Ascending aorta (tissue), 2 donors: ENCODE results near the gene PTPRN2. TPM values are rescaled to one million over a fixed set of nuclear protein-coding genes. Genes with fewer than 3 reads are reported as not detected.
"Not testable (repeated sequence)": the region's sequence is repeated elsewhere in the genome, so short reads cannot be mapped to it uniquely, and the experiment has no call there.

ENCODE experiments used
- DNase-seq, 2 donors: peaks; one replicate each; pipeline ENCODE4 v3.0.0-alpha.2; 2019; ENCODE audit warnings: low spot score in 2 of 2
- H3K27ac ChIP-seq, 2 donors: fragments of 200-600 bp; sonication (generic); one replicate each; pipeline ENCODE4 v1.5.1; 2016 to 2017; ENCODE audit warnings: mild to moderate bottlenecking in 1 of 2
- H3K27me3 ChIP-seq: fragments of 200-600 bp; sonication (generic); one replicate; pipeline ENCODE4 v1.5.1; 2017
- H3K36me3 ChIP-seq, 2 donors: fragments of 200-600 bp; sonication (generic); one replicate each; pipeline ENCODE4 v1.5.1; 2016
- H3K4me1 ChIP-seq, 2 donors: fragments of 200-600 bp; sonication (generic); one replicate each; pipeline ENCODE4 v1.5.1; 2016 to 2017; ENCODE audit warnings: mild to moderate bottlenecking in 1 of 2
- H3K4me3 ChIP-seq, 2 donors: fragments of 200-600 bp; sonication (generic); one replicate each; pipeline ENCODE4 v1.5.1; 2016 to 2017; ENCODE audit warnings: mild to moderate bottlenecking in 1 of 2
- H3K9me3 ChIP-seq, 2 donors: fragments of 200-600 bp; sonication (generic); one replicate each; pipeline ENCODE4 v1.5.1; 2016
- intact Hi-C: fragments of 100-400 bp; cut with DNase I; formaldehyde crosslinking; loops from one replicate; pipeline ENCODE4 v1.15.1; 2023
- total RNA-seq: library from RNA; depleted of rRNA; stranded (reverse); fragments of >200 nt; gene quantifications from one replicate; pipeline ENCODE4 v1.1.0, GENCODE V29; 2016
- TF ChIP-seq, protein P1 (sequence below), 3 experiments: fragments of 200-600 bp in 2 of 3; fragments of 450-650 bp in 1 of 3; sonication (generic) in 2 of 3; IDR thresholded peaks; one replicate each; pipeline ENCODE4 v1.5.1; 2016 to 2019; ENCODE audit warnings: antibody characterized with exemption in 3 of 3, mild to moderate bottlenecking in 1 of 3, moderate library complexity in 1 of 3

PTPRN2 gene
- total RNA-seq, 1 donor from 2014 or later = 7.3 TPM

DNA sequence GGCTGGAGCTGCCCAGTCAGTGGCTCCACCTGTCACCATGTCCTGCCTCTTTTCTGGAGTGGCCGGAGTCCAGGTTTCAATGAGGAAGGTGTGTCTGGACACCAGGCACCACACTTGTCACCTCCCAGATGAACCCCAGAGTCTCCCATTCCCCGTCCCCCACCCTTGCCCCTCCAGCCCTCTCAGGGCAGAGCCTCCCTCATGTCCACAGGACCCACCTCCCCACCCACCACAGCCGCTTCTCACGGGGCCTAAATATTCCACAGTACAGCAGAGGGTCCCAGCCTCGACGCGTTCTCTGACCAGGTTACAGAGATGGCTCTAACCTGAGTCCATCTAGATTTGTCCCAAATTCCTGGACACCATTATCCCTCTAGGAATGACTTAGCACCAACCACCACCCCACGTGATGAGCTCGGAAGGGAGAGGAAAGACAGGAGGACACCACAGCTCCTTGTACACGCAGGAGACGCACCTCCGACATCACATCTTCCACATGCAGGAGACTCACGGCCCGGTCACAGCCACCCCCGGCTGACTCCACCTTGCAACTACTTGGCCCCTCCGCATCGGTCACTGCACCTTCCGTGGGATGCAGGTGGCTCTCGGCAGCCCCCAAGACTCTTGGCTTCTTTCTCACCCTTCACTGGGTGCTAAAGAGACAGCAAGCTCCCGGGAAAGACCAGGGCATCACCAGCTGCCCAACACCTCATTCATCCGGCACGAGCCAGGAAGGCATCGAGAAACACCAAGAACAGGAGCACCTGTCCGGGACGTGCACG, 690.7 kb downstream of the PTPRN2 start:
- no peaks in the 10 kb centered on the region for H3K27me3 ChIP-seq
- DNase-seq = peak in 1 of 2 donors; percentile 59
- no peaks in the 10 kb centered on the region for H3K36me3 ChIP-seq
- H3K9me3 ChIP-seq = no peaks in the 10 kb centered on the region
- TF ChIP-seq, protein P1, sequence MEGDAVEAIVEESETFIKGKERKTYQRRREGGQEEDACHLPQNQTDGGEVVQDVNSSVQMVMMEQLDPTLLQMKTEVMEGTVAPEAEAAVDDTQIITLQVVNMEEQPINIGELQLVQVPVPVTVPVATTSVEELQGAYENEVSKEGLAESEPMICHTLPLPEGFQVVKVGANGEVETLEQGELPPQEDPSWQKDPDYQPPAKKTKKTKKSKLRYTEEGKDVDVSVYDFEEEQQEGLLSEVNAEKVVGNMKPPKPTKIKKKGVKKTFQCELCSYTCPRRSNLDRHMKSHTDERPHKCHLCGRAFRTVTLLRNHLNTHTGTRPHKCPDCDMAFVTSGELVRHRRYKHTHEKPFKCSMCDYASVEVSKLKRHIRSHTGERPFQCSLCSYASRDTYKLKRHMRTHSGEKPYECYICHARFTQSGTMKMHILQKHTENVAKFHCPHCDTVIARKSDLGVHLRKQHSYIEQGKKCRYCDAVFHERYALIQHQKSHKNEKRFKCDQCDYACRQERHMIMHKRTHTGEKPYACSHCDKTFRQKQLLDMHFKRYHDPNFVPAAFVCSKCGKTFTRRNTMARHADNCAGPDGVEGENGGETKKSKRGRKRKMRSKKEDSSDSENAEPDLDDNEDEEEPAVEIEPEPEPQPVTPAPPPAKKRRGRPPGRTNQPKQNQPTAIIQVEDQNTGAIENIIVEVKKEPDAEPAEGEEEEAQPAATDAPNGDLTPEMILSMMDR (IDR thresholded peaks at IDR 0.05) = no peak
- no peak overlapping the region for H3K27ac ChIP-seq
- no peak overlapping the region for H3K4me3 ChIP-seq
- intact Hi-C loops = no loop called here
- H3K4me1 ChIP-seq = no peaks in the 10 kb centered on the region

GRCh38 chr7:157896376-157896675, 691.3 kb downstream of the PTPRN2 start:
- H3K27ac ChIP-seq, DNase-seq, H3K4me1 ChIP-seq, H3K4me3 ChIP-seq, H3K27me3 ChIP-seq, intact Hi-C loops, H3K36me3 ChIP-seq, H3K9me3 ChIP-seq: not testable (repeated sequence)

DNA sequence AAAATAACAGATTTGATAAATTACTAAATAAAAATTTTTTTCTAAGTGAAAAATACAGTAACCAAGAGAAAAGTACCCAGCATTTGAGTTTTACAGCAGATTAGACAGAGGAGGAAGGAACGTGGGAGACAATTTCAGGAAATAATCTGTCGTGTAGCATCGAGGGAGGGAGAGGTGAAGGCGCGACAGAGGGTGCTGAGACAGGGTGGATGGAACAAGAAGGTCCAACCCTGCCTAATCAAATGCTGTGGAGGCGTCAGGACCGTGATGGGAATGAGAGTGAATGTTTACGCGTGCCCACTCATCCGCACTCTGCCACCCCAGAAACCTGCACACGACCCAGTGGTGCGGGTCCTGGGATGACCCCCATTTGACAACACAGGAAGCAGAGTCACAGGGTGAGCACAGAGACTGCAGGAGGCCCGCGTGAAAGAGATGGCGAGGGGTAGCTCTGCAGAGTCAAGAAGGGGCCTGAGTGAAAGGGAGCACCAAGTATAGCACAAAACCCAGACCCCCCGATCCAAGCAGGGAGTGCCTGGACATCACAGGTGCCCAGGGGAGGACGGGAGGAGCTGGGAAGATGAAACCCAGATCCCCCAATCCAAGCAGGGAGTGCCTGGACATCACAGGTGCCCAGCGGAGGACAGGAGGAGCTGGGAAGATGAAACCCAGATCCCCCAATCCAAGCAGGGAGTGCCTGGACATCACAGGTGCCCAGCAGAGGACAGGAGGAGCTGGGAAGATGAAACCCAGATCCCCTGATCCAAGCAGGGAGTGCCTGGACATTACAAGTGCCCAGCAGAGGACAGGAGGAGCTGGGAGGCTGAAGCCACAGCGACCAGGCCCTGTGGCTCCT, 691.9 kb downstream of the PTPRN2 start:
- TF ChIP-seq, protein P1 (IDR thresholded peaks at IDR 0.05) = no peak
- intact Hi-C loops = no loop called here

DNA sequence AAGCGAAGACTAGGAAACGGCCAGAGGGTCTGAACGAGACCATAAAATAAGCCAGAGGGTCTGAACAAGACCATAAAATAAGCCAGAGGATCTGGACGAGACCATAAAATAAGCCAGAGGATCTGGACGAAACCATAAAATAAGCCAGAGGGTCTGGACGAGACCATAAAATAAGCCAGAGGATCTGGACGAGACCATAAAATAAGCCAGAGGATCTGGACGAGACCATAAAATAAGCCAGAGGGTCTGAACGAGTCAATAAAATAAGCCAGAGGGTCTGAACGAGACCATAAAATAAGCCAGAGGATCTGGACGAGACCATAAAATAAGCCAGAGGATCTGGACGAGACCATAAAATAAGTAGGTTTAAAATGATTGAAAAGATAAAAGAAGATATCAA, 692.5 kb downstream of the PTPRN2 start:
- H3K27ac ChIP-seq, DNase-seq, H3K4me1 ChIP-seq, H3K27me3 ChIP-seq, H3K4me3 ChIP-seq, H3K9me3 ChIP-seq, H3K36me3 ChIP-seq, intact Hi-C loops: not testable (repeated sequence)

More for the DNA sequence above, 691.9 kb downstream of the PTPRN2 start:
- Histone ChIP-seq H3K9me3 (no peaks in the 10 kb centered on the region), H3K27me3 (no peaks in the 10 kb centered on the region), H3K4me3 (no peak overlapping the region), H3K27ac (no peak overlapping the region), H3K4me1 (no peaks in the 10 kb centered on the region), H3K36me3 (no peaks in the 10 kb centered on the region)
- no peak for DNase-seq

- no peak for DNase-seq
- TF ChIP-seq, protein P1 (IDR thresholded peaks at IDR 0.05) = no peak
- no peaks in the 10 kb centered on the region for H3K36me3 ChIP-seq
- no peaks in the 10 kb centered on the region for H3K27me3 ChIP-seq
- H3K4me1 ChIP-seq = no peaks in the 10 kb centered on the region
- H3K27ac ChIP-seq = no peak overlapping the region
- no peaks in the 10 kb centered on the region for H3K9me3 ChIP-seq
- H3K4me3 ChIP-seq = no peak overlapping the region
- intact Hi-C loops = no loop called here
These were observed 694.0 kb downstream of the PTPRN2 start for GRCh38 chr7:157893535-157894044.

- H3K9me3 ChIP-seq = no peaks in the 10 kb centered on the region
- intact Hi-C loops = no loop called here
- H3K27ac ChIP-seq = no peak overlapping the region
- no peak for DNase-seq
- H3K27me3 ChIP-seq = no peaks in the 10 kb centered on the region
- H3K36me3 ChIP-seq = no peaks in the 10 kb centered on the region
- no peak overlapping the region for H3K4me3 ChIP-seq
- no peaks in the 10 kb centered on the region for H3K4me1 ChIP-seq
- TF ChIP-seq, protein P1 (IDR thresholded peaks at IDR 0.05) = no peak
These were observed 694.7 kb downstream of the PTPRN2 start for GRCh38 chr7:157892751-157893523.
